ENCODE results near the gene ATP6V1C2. TPM values are rescaled to one million over a fixed set of nuclear protein-coding genes. Genes with fewer than 3 reads are reported as not detected.

ATP6V1C2 gene
- total and polyA plus RNA-seq, 2 donors (not counting 3 experiments of a cell fraction or from before 2014, with no cell fraction given) = 0.03 to 0.13 TPM

DNA sequence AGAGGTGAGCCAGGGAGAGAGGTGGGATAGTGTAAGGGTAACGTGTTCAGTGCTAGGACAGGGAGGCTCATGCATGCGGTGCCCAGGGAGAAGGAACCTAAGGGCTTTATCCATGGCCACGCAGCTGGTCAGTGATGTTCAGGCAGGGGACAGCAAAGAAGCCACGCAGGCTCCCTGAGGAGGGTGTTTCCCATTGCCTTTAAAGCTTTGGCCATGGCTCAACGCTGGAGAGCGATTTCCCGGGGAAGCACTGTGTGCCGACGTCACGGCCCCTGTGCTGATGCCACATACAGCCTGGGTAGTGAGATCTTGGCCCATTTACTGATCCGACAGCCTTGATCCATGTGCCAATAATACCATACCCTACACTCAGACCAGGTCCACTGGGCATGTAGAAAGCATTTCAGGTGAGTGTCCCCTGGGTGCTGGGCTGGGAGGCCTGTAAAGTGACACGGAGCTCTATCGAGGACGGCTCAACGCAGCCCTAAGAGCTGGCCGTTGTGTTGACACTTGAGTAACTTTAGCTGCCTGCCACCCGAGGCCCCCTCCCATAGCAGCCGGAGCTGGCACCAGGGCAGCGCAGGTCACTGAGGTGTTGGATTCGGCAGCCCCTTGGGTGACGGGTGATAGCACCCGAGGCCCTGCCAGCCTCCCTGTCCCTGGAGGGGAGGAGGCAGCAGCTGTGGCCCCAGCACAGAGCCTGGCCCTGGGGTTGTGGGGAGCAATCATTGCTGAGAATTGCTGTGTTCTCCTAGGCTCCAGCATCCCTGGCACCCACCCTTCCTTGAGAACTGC, 49.7 kb downstream of the ATP6V1C2 start:
- BruUV-seq (replicated peaks) = no TSS peak
- FAIRE-seq (no peak), DNase-seq (ENCODE audit: low read depth, low spot score) (no peak)
- ChIA-PET POLR2A (no interaction called here), CTCF (no interaction called here)
- no peak overlapping the region for H3K27ac ChIP-seq (ENCODE audit: insufficient read depth, low read depth, low read length)
- no peaks in the 10 kb centered on the region for H3K9me1 ChIP-seq (replicated peaks; ENCODE audit: control insufficient read depth, extremely low read depth, insufficient read depth, low read length)
- H3K9me3 ChIP-seq (replicated peaks; ENCODE audit: control insufficient read depth, insufficient read depth, low read length) = no peaks in the 10 kb centered on the region
- H3K4me2 ChIP-seq (ENCODE audit: insufficient read depth, low read length) = no peak overlapping the region
- TF ChIP-seq POLR2A (IDR thresholded peaks at IDR 0.05; ENCODE audit: low read depth, low read length) = no peak
- no peak for TF ChIP-seq GATA2 (IDR thresholded peaks at IDR 0.05; ENCODE audit: insufficient read depth, insufficient read length, low read depth, low read length)
- TF ChIP-seq, protein P1, sequence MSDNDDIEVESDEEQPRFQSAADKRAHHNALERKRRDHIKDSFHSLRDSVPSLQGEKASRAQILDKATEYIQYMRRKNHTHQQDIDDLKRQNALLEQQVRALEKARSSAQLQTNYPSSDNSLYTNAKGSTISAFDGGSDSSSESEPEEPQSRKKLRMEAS (IDR thresholded peaks at IDR 0.05; ENCODE audit: insufficient read depth, insufficient read length) = no peak
- TF ChIP-seq FOS (IDR thresholded peaks at IDR 0.05; ENCODE audit: borderline replicate concordance, insufficient read depth, low read length) = no peak
- TF ChIP-seq, protein P2, sequence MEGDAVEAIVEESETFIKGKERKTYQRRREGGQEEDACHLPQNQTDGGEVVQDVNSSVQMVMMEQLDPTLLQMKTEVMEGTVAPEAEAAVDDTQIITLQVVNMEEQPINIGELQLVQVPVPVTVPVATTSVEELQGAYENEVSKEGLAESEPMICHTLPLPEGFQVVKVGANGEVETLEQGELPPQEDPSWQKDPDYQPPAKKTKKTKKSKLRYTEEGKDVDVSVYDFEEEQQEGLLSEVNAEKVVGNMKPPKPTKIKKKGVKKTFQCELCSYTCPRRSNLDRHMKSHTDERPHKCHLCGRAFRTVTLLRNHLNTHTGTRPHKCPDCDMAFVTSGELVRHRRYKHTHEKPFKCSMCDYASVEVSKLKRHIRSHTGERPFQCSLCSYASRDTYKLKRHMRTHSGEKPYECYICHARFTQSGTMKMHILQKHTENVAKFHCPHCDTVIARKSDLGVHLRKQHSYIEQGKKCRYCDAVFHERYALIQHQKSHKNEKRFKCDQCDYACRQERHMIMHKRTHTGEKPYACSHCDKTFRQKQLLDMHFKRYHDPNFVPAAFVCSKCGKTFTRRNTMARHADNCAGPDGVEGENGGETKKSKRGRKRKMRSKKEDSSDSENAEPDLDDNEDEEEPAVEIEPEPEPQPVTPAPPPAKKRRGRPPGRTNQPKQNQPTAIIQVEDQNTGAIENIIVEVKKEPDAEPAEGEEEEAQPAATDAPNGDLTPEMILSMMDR (IDR thresholded peaks at IDR 0.05; ENCODE audit: extremely low read depth in 1 of 2, insufficient read depth in 1 of 2, low read depth in 1 of 2, low read length in 2 of 2) = no peak
- TF ChIP-seq POLR2AphosphoS5 (IDR thresholded peaks at IDR 0.05; ENCODE audit: insufficient read depth, low read depth, low read length) = no peak
- TF ChIP-seq MYC (IDR thresholded peaks at IDR 0.05; ENCODE audit: low read depth, low read length) = no peak
- no peak for TF ChIP-seq JUN (IDR thresholded peaks at IDR 0.05; ENCODE audit: borderline replicate concordance, insufficient read depth, insufficient read length, low read depth)
- H3K27me3 ChIP-seq (ENCODE audit: control insufficient read depth in 2 of 2, insufficient read depth in 2 of 2, low read length in 2 of 2) = no peaks in the 10 kb centered on the region
- dilution Hi-C loops (cut with MboI; ENCODE audit: extremely low pct_ligation_motif_present, low sequenced_read_pairs) = no loop called here
- H3K79me2 ChIP-seq (ENCODE audit: control insufficient read depth, insufficient read depth, low read length) = no peaks in the 10 kb centered on the region
- intact Hi-C loops (cut with micrococcal nuclease) = no loop called here
- H3K4me3 ChIP-seq (replicated peaks in 1 of 3; ENCODE audit: insufficient read depth in 1 of 3, low read depth in 1 of 3, low read length in 3 of 3) = no peak overlapping the region
- no peaks in the 10 kb centered on the region for H3K36me3 ChIP-seq (ENCODE audit: control insufficient read depth in 2 of 2, extremely low read depth in 1 of 2, insufficient read depth in 2 of 2, low read length in 2 of 2)
- H4K20me1 ChIP-seq (replicated peaks; ENCODE audit: control insufficient read depth, extremely low read depth, insufficient read depth, low read length) = no peaks in the 10 kb centered on the region
- no peak overlapping the region for H3K9ac ChIP-seq (replicated peaks; ENCODE audit: extremely low read depth, insufficient read depth, low read length)
- H2AFZ ChIP-seq (ENCODE audit: low read depth, low read length) = no peak overlapping the region
- H3K4me1 ChIP-seq (ENCODE audit: control insufficient read depth, extremely low read depth, insufficient read depth, low read length) = no peaks in the 10 kb centered on the region

Measured in endothelial cell of umbilical vein (primary cell).